Amniotic epithelial cell (primary cell): Measurements from ENCODE around the gene CDH4.

ENCODE experiments used
- DNase-seq: peaks from one replicate; pipeline ENCODE4 v3.0.0-alpha.2; 2010; ENCODE audit warnings: low read depth

The CDH4 gene

DNA sequence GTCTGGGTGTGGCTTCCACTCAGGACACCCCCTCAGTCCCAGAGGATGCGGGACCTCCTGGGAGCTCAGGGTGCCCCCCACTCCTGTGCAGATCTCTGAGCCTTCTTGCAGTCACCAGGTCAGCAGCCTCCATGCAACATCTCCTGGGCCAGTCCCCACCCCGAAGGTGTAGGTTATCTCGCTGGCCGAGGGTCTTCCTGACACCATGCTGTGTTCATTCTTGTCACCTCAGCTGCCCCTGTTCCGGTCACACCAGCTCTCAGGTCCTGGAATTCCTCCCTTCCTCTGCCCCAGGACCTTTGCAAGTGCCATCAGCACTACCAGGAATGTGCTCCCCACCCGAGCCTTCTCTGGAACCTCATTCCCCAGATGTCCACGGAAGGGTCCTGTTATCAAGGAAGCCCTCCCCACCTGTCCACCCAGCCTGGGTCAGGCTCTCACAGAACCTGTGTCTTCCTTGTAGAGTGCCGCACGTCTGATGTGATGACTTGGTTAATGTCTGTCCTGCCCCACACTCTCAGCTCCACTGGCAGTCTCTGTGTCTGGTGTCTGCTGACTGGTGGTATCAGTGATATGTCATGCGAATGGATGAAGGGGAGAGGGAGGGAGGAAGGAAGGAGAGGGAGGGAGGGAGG lies 484.1 kb downstream of the CDH4 start:
- no peak for DNase-seq

DNA sequence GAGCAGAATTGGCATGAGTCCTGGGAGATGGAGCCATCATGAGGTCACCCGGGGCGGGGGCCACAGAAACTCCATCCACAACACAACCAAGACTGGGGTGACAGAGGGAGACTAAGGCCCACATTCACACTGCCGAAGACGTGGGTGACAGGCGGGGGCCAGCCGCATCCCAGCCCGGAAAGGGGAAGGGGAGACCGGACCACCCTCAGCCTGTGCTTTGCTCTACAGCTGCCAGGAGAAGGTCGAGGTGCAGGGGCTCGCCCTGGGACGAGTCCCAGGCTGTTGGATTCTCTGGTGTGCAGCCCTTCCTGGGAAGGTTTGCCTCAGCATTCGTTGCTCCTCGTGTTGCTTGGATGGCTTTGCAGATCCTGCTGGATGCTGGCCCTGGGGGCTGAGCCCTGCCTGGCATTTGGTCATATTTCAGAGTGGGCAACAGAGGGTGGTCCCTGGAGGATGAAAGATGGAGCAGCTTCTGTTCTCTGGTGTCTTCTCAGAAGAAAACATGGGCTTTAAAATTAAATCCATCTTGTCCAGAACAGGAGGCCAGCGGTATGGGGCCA lies 484.8 kb downstream of the CDH4 start:
- no peak for DNase-seq

DNA sequence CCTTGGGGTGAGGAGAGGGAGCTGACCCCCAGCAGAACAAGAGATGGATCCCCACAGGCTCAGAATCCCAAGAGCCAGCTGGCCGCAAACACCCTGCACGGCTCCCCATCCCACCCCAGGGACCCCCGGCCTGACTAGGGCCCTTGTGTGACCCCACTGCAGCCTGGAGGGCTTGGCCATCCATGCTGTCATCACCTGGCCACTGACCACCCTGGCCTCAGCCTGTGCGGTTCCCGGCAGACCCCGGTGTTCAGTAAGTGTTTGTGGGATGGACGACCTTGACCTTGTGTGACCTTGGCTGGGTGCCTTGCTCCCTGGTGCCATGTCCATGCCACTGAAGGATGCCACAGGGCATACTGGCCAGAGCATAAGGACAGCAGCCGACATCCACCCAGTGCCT lies 485.3 kb downstream of the CDH4 start:
- no peak for DNase-seq

DNA sequence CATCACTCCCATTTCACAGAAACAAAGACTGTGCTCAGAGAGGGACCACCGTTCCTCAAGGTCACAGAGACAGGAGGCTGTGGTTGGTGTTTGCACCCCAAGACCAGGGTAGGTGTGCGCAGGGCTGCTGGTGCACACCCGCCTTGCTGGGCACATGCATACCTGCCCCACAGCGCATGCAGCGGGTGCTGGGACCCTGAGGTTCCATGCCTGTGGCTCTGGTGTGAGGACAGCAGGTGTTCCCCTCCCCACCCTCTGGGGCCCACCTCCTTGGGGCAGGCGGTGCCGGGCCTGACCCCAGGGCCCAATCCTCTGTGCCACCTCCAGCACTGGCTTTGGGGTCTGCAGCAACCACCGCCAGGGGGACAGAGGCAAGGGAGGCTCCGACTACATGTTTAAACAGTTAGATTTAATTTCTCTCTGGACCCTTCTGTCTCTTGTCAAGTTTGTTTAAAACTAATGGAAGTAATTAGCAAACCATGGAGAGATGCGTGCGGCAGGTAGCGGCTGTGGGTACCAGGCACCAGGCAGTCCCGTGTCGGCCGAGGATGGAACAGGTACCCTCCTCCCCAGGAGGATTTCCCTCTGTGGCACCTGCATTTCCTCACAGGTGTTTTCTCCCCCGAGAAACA lies 485.9 kb downstream of the CDH4 start:
- DNase-seq: no peak

DNA sequence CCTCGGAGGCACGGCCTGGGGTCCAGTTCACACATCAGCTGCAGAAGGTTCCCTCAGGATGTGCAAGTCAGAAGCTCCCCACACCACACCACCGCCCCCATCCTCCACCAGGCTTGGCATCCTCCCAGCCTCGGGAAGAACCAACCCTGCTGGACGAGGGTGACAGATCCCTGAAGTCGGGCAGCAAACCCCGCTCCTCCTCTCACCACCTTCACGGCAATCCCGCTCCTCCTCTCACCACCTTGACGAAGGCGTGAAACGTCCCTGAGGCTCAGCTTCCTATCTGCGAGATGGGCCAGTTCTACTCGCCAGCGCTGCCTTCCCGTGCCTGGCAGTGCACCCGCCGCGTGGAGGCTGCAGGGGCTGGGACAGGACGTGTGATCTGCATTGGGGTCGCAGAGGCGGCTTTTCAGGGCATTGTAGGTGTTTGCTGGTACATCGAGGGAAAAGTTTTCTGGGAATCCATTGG lies 486.6 kb downstream of the CDH4 start:
- DNase-seq: no peak

DNA sequence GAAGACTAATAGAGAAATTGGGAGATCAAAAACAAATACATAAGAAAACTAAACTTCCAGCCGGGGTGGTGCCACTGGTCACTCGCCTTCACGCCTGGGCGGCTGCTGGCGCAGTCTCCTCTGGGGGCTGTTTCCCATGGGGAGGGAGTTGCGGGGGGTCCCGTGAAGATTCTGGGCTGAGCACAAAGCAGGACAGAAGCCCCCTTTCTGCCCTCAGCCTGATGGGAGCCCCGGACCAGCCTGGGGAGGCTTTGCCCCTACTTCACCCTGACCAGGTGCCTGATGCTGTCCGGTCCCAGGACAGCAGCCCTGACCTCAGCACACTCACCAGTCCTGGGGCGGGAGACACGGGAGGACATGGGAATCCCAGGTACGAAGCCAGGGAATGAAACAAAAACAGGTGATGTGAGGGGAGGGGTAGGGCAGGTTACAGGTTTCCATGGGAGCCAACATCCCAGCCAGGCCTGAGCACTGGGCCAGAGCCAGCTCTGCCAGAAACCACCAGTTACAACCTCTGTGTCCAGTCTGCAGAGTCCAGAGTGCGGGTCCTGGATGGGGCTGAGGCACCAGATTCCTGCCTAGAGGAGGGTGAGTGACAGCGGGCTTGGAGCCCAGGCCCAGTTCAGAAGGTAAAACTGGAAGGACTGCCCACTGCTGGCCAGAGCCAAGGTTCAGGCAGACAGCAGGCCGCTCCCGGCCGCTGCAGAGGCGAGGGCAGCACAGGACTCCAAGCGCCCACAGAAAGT lies 487.2 kb downstream of the CDH4 start:
- DNase-seq: no peak

DNA sequence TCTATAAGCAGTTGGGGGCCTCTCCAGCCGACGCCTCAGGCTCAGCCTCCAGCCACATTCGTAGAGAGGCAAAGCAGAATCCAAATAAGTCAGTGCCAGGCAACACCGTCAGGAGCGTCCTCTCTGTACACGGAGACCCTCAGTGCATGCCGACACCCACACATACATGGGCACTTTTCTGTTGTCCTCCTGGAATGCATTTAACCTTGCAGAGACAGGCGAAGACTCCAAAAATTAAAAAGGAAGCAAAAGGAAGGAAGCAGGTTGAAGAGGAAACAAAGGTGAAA lies 487.7 kb downstream of the CDH4 start:
- no peak for DNase-seq

DNA sequence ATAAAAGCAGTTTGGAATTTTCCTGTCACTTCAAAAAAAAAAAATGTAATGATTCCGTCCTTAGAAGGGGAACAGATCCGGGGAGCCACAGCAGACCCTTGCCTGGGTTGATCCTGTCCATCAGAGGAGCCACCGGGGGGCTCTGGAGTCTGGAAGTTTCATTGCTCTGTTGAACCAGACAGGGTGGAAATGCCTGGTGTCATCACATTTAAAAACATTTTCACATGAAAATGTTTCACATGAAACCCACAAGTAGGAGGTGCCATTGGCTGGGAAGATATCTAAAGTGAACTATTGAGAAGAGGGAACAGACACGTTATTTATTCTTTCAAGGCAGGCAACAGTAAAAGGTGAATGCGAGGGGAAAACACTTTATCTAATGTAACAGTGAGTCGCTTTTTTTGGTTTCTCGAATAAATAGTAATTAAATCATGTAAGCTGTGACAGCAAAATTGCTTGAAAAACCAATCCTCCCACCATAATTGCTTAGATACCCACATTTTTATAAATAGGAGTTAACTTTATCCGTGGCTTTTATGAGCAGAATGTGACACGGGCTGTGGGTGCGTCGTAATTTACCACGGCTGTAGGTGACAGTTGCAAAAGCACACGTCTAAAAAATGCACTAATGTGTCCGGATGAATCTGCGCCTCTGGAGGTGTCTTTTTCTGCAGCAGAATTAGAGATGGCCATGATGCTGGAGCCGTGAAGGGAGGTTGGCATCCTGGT lies 490.2 kb downstream of the CDH4 start:
- no peak for DNase-seq

DNA sequence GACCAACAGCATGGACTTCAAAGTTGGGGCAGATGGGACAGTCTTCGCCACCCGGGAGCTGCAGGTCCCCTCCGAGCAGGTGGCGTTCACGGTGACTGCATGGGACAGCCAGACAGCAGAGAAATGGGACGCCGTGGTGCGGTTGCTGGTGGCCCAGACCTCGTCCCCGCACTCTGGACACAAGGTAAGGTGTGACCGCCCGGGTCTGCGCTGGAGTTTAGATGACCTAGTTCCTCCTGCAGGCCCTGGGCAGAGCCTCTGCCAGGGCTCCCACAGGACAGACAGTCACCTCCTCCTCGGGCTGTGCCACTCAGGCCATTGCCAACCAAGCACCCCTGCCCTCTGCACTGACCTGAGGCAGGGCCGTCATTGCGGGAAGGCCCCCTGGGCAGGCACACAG lies 491.5 kb downstream of the CDH4 start:
- DNase-seq: no peak

DNA sequence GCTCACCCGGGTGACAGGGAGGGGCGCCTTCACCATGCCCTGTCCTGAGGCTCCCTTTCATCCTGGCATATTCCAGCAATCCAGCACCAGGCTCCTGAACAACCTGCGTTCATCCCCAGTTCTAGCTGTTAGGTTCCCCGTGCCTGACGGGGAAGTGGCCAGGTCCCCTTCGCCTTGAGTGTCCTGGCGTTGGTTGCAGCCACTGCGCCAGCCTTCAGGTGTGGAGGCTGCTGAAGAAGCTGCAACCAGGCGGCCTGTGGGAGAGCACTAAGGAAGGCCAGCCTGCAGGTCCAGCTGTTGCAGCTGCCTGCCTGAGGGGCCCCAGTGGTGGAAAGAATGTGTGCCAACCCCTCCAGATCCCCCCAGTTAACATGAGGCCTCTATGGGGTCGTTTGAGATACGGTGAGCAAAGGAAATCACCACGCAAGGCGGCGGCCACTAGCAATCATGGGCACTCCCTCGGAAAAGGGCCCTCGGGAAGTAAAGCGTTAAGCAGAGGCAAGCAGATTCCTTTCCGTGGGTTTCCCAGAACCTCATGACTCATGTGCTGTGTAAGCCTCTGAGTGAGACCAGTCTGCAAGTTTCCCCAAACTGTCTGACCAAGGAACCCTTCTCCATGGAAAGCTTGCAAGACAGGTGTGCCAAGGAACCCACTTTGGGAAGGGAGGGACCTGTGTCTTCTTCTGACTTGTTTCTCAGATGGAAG lies 492.8 kb downstream of the CDH4 start:
- peak; percentile 88 for DNase-seq

DNA sequence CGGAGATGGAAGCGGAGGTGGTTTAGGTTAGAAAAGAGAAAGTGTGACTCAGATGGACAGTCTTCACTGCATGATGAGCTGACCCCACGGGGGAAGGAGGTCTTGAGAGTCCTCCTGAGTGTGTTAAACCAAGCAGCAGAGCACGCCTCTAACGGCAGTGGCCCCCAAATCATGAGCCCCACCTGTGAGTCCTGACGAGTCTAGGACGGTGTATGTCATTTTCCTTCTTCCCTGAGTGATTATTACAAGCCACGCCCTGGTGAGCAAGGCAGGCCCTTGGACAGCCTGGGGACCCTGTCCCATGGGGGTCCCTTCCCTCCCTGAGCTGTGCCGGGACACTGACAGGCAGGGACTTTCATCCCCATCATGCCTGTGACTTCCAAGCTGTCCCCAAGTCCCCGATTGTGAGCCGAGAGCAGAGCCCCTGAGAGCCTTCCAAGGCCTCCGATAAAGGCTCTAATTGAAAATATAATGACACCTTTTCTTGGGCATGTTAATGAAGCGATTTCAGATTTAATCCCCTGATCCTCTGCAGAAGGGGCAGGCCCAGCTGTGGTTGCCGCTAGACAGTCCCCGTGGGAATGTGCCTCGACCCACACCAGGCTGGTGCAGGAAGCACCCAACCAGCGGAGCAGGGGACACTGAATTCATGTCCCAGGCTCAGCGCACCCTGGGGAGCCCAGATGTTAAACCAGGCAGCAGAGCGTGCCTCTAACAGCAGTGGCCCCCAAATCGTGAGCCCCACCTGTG lies 493.5 kb downstream of the CDH4 start:
- DNase-seq: no peak

DNA sequence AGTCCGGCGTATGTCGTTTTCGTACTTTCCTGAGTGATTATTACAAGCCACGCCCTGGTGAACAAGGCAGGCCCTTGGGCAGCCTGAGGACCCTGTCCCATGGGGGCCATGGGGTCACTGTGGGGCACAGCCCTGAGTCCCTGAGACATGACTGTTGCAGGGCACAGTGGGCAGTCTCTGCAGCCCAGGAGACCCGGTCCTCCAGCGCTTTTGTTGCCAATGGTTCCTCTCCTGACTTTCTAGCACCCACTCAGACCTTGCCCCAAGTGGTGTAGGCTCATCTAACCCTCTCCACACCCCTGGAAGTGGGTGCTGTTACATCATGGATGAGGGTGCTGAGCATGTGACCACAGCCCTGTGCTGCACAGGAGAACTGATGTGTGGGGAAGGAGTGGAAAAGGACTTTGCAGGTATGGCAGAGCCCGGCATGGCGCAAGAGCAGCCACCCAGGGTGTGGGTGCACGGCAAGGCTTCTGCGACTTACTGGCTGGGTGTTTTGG lies 494.1 kb downstream of the CDH4 start:
- no peak for DNase-seq

DNA sequence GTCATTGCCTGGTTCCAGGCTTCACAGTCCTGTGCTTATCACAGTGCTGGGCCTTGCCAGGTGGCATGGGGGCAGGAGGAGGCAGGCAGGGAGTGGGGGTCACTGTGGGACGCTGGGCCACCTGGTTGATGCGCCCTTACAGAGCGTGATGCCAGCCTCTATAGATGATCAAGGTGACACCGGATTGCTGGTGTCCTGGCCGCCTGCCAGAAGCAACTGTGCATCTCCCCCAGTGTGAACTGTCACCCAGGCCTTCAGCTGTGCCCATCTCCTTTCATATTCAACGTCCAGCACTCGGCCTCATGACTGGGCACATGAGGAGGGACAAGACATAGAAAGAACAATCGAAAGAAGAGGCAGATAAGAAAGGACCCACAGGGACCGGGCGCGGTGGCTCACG lies 494.7 kb downstream of the CDH4 start:
- no peak for DNase-seq

DNA sequence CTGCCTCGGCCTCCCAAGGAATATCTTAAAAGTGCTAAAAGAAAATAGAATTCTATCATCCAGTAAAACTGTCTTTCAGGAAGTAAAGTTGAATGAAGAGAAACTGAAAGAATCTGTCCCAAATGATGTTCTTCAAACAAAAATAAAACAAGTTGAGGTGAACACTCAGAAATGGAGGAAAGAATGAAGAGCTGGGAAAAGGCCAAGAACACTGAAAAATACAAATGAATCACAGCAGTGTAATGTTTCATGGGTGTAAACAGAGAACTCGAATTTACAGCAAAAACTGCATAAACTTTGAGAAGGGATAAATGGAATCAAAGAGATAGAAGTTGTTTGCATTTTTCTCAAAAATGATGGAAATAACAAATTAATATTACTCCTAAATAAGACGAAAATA lies 496.3 kb downstream of the CDH4 start:
- peak; percentile 13 for DNase-seq

DNA sequence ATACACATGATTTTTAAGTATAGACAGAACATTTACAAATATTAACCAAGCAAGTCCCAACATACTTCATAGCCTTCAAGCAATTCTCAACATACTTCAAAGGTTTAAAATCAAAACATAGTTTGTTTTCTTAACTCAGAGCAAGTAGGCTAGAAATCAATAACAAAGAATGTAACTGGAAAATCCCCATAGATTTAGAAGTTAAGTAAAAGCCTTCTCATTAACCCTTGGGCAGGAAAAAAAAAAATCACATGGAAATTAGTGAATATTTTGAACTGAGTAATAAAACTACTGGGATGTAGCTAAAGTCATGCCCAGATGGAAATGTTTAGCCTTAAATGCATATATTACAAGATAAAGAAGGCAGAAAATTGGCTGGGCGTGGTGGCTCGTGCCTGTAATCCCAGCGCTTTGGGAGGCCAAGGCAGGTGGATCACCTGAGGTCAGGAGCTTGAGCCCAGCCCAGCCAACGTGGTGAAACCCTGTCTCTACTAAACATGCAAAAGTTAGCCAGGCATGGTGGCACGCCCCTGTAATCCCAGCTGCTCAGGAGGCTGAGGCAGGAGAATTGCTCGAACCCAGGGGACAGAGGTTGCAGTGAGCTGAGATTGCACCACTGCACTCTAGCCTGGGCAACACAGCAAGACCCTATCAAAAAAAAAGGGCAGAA lies 497.5 kb downstream of the CDH4 start:
- DNase-seq: no peak

DNA sequence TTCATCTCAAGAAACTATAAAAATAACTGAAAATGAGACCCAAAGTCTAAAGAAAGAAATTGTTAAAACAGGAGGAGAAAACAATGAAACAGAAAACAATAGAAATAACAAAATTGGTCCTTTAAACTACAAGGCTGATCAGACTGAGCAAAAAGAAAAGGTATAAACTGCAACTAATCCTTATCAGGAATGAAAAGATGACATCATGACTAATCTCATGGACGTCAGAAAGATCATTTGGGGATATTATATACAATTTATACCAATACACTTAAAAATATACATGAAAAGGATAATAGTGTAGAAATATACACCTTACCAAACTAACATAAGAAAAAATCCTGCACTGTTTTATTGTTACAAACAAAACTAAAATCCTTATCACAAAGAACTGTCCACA lies 498.0 kb downstream of the CDH4 start:
- DNase-seq: no peak

DNA sequence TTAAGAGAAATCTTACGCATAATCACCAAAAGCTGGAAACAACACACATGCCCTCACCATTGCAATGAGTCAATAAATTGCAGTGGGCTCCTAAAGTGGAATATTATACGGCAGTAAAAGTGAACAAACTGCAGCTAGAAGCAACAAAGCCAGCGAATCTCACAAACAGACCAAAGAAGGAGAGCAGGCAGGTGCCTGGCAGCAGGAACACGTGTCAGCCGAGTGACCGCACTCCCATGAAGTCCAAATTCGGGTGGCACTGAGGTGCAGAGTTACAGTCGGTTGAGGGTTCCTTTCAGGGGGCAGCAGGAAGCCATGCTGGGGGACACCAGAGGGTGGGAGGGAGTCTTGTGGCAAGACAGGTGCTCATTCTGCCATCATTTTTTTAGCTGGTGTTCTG lies 500.5 kb downstream of the CDH4 start:
- DNase-seq: no peak

DNA sequence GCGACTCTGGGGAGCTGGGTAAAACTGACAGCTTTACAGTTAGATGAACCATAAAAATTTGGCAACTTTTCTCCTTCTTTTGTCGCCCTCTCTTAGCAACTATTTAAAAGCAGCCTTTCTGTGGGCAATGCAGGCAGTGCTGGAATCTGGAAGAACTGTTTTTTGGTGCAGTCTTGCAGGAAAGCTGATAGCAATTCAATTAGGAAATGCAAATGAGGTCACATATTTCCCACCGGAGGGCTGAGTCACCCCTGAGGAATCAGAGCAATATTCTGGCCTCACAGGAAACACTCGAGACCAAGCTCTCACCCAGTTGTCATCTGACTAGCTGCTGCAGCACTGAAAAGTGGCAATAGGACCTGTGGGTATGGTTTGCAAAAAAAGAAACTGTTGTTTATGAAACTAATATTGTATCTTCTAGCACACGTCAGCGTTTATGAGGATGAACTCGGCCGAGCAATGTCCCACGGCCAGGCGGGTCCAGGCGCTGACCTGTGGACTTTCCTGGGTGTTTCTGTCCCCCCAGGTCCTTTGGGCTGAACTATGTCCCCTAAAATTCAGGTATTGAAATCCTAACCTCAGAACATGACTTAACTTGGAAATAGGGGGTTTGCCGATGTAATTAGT lies 501.4 kb downstream of the CDH4 start:
- peak; percentile 65 for DNase-seq

DNA sequence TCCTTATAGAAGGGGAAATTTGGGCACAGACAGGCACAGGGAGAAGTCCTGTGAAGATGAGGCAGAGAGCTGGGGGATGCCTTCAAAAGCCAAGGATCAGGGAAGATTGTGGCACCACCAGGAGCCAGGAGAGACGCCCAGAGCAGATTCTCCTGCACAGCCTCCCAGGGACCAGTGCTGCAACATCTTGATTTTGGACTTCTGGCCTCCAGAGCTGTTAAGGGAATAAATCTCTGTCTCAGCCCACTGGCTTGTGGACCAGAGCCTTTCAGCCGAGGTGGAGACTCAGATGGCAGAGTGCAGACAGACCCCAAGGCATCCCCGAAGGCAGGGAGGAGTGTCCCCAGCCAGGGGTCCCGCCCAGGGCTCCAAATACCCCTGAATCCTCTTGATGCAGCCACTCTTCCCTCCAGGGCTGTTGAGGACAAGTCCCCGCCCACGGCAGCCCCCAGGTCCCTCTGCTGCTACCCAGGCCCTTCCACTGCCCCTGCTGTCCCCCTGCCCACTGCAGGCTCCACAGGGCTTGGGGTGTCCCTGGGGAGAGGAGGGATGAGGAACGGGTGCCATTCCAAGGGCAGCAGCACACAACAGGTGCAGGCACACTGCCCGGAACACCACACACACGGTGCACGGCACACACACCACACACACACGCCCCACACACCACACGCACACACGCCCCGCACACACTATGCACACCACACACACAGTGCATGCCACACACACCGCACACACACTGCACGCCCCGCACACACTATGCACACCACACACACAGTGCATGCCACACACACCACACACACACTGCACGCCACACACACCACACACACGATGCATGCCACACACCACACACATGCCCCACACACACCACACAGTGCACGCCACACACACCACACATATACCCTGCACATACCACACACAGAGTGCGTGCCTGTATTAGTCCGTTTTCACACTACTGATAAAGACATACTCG lies 502.2 kb downstream of the CDH4 start:
- DNase-seq: no peak
